Measurements from ENCODE around the gene UBXN11.
"Not testable (repeated sequence)": the region's sequence is repeated elsewhere in the genome, so short reads cannot be mapped to it uniquely, and the experiment has no call there.

Gene UBXN11

DNA sequence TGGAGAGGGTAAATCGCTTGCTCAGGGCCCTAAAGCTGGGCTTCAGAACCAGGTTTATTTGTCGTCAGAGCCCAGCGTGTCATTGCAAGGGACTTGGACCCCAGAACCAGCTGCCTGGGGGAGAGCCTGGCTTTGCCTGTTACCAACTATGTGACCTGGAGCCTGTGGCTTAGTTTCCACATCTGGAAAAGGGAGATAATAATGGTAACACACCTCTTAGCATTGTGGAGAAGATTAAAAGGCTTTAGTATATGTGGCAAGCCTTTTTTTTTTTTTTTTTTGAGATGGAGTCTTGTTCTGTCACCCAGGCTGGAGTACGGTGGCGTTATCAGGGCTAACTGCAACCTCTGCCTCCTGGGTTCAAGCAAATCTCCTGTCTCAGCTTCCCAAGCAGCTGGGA lies 23.8 kb upstream of the UBXN11 start:
- TF ChIP-seq, protein P1, sequence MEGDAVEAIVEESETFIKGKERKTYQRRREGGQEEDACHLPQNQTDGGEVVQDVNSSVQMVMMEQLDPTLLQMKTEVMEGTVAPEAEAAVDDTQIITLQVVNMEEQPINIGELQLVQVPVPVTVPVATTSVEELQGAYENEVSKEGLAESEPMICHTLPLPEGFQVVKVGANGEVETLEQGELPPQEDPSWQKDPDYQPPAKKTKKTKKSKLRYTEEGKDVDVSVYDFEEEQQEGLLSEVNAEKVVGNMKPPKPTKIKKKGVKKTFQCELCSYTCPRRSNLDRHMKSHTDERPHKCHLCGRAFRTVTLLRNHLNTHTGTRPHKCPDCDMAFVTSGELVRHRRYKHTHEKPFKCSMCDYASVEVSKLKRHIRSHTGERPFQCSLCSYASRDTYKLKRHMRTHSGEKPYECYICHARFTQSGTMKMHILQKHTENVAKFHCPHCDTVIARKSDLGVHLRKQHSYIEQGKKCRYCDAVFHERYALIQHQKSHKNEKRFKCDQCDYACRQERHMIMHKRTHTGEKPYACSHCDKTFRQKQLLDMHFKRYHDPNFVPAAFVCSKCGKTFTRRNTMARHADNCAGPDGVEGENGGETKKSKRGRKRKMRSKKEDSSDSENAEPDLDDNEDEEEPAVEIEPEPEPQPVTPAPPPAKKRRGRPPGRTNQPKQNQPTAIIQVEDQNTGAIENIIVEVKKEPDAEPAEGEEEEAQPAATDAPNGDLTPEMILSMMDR (IDR thresholded peaks at IDR 0.05; ENCODE audit: low read depth, low read length): no peak
- no peak for TF ChIP-seq EZH2phosphoT487 (IDR thresholded peaks at IDR 0.05; ENCODE audit: low read depth)
- Histone ChIP-seq H3K4me1 (ENCODE audit: low read length) (no peaks in the 10 kb centered on the region), H3K9ac (ENCODE audit: low read length) (no peak overlapping the region), H2AFZ (ENCODE audit: low read depth, low read length) (no peak overlapping the region), H3K27ac (ENCODE audit: low read length) (no peak overlapping the region), H3K4me2 (ENCODE audit: low read length) (no peak overlapping the region), H3K9me3 (ENCODE audit: insufficient read depth, low read length) (no peaks in the 10 kb centered on the region), H3K79me2 (ENCODE audit: low read length) (no peaks in the 10 kb centered on the region), H4K20me1 (ENCODE audit: insufficient read depth, low read length) (no peaks in the 10 kb centered on the region), H3K36me3 (replicated peaks; ENCODE audit: low read depth, low read length) (no peaks in the 10 kb centered on the region), H3K4me3 (ENCODE audit: low read length) (no peak overlapping the region), H3K27me3 (ENCODE audit: low read depth, low read length) (no peaks in the 10 kb centered on the region)

GRCh38 chr1:26329380-26329779 lies 22.9 kb upstream of the UBXN11 start:
- H2AFZ ChIP-seq (ENCODE audit: low read depth, low read length); H3K27me3 ChIP-seq (ENCODE audit: low read depth, low read length); H3K27ac ChIP-seq (ENCODE audit: low read length): not testable (repeated sequence)

GRCh38 chr1:26328597-26328996 lies 22.2 kb upstream of the UBXN11 start:
- H4K20me1 ChIP-seq (ENCODE audit: insufficient read depth, low read length): no peaks in the 10 kb centered on the region
- no peaks in the 10 kb centered on the region for H3K36me3 ChIP-seq (replicated peaks; ENCODE audit: low read depth, low read length)
- H3K27me3 ChIP-seq (ENCODE audit: low read depth, low read length): no peaks in the 10 kb centered on the region
- H3K9ac ChIP-seq (ENCODE audit: low read length): no peak overlapping the region
- H3K4me1 ChIP-seq (ENCODE audit: low read length): no peaks in the 10 kb centered on the region
- no peak overlapping the region for H3K4me2 ChIP-seq (ENCODE audit: low read length)
- H3K4me3 ChIP-seq (ENCODE audit: low read length): no peak overlapping the region
- TF ChIP-seq, protein P1 (IDR thresholded peaks at IDR 0.05; ENCODE audit: low read depth, low read length): no peak
- no peak for TF ChIP-seq EZH2phosphoT487 (IDR thresholded peaks at IDR 0.05; ENCODE audit: low read depth)
- no peak overlapping the region for H3K27ac ChIP-seq (ENCODE audit: low read length)
- H3K9me3 ChIP-seq (ENCODE audit: insufficient read depth, low read length): no peaks in the 10 kb centered on the region
- H2AFZ ChIP-seq (ENCODE audit: low read depth, low read length): no peak overlapping the region
- H3K79me2 ChIP-seq (ENCODE audit: low read length): no peaks in the 10 kb centered on the region

More at GRCh38 chr1:26329380-26329779, 22.9 kb upstream of the UBXN11 start:
- not testable (repeated sequence) for H3K9me3 ChIP-seq (ENCODE audit: insufficient read depth, low read length); H3K9ac ChIP-seq (ENCODE audit: low read length); H3K4me2 ChIP-seq (ENCODE audit: low read length); H3K4me3 ChIP-seq (ENCODE audit: low read length); H3K79me2 ChIP-seq (ENCODE audit: low read length); H3K4me1 ChIP-seq (ENCODE audit: low read length); H3K36me3 ChIP-seq (replicated peaks; ENCODE audit: low read depth, low read length); H4K20me1 ChIP-seq (ENCODE audit: insufficient read depth, low read length)

- no peaks in the 10 kb centered on the region for H3K9me3 ChIP-seq (ENCODE audit: insufficient read depth, low read length)
- H3K4me1 ChIP-seq (ENCODE audit: low read length): no peaks in the 10 kb centered on the region
- no peaks in the 10 kb centered on the region for H4K20me1 ChIP-seq (ENCODE audit: insufficient read depth, low read length)
- no peak overlapping the region for H3K27ac ChIP-seq (ENCODE audit: low read length)
- H3K36me3 ChIP-seq (replicated peaks; ENCODE audit: low read depth, low read length): no peaks in the 10 kb centered on the region
- no peak overlapping the region for H3K4me3 ChIP-seq (ENCODE audit: low read length)
- no peaks in the 10 kb centered on the region for H3K79me2 ChIP-seq (ENCODE audit: low read length)
- no peak overlapping the region for H3K4me2 ChIP-seq (ENCODE audit: low read length)
- TF ChIP-seq EZH2phosphoT487 (IDR thresholded peaks at IDR 0.05; ENCODE audit: low read depth): no peak
- TF ChIP-seq, protein P1 (IDR thresholded peaks at IDR 0.05; ENCODE audit: low read depth, low read length): no peak
- H2AFZ ChIP-seq (ENCODE audit: low read depth, low read length): no peak overlapping the region
- H3K9ac ChIP-seq (ENCODE audit: low read length): no peak overlapping the region
- H3K27me3 ChIP-seq (ENCODE audit: low read depth, low read length): no peaks in the 10 kb centered on the region
Observed at GRCh38 chr1:26327956-26328362, 21.5 kb upstream of the UBXN11 start.

GRCh38 chr1:26324550-26324949 lies 18.1 kb upstream of the UBXN11 start:
- no peak overlapping the region for H3K4me3 ChIP-seq (ENCODE audit: low read length)
- H4K20me1 ChIP-seq (ENCODE audit: insufficient read depth, low read length): no peaks in the 10 kb centered on the region
- H3K9me3 ChIP-seq (ENCODE audit: insufficient read depth, low read length): no peaks in the 10 kb centered on the region
- no peak overlapping the region for H2AFZ ChIP-seq (ENCODE audit: low read depth, low read length)
- no peak for TF ChIP-seq EZH2phosphoT487 (IDR thresholded peaks at IDR 0.05; ENCODE audit: low read depth)
- TF ChIP-seq, protein P1 (IDR thresholded peaks at IDR 0.05; ENCODE audit: low read depth, low read length): no peak
- no peaks in the 10 kb centered on the region for H3K36me3 ChIP-seq (replicated peaks; ENCODE audit: low read depth, low read length)
- H3K27me3 ChIP-seq (ENCODE audit: low read depth, low read length): no peaks in the 10 kb centered on the region
- no peak overlapping the region for H3K9ac ChIP-seq (ENCODE audit: low read length)
- no peak overlapping the region for H3K27ac ChIP-seq (ENCODE audit: low read length)
- H3K4me2 ChIP-seq (ENCODE audit: low read length): no peak overlapping the region
- peaks cover 11% of the 10 kb centered on the region for H3K4me1 ChIP-seq (ENCODE audit: low read length)
- no peaks in the 10 kb centered on the region for H3K79me2 ChIP-seq (ENCODE audit: low read length)

Data from OCI-LY3 (cell line).